ENCODE results near the gene TAX1BP1. TPM values are rescaled to one million over a fixed set of nuclear protein-coding genes. Genes with fewer than 3 reads are reported as not detected.

TAX1BP1 gene
- total RNA-seq, 3 donors from 2014 or later: 105 to 156 (median 110) TPM

- Histone ChIP-seq H3K27me3 (no peaks in the 10 kb centered on the region), H3K4me1 (no peaks in the 10 kb centered on the region), H3K27ac (no peak overlapping the region), H3K9me3 (no peaks in the 10 kb centered on the region), H3K4me3 (no peak overlapping the region), H3K36me3 (no peaks in the 10 kb centered on the region)
- intact Hi-C loops (cut with DNase I; ENCODE audit: low total_unique reads): no loop called here
- no peak for TF ChIP-seq POLR2AphosphoS5 (IDR thresholded peaks at IDR 0.05)
- TF ChIP-seq CTCF (IDR thresholded peaks at IDR 0.05): no peak
- TF ChIP-seq POLR2A (IDR thresholded peaks at IDR 0.05): no peak
- DNase-seq (ENCODE audit: low spot score in 2 of 2): no peak
Observed at GRCh38 chr7:27756298-27756697, 16.3 kb downstream of the TAX1BP1 start.

GRCh38 chr7:27759491-27759890 lies 19.5 kb downstream of the TAX1BP1 start:
- Histone ChIP-seq H3K4me1 (no peaks in the 10 kb centered on the region), H3K9me3 (no peaks in the 10 kb centered on the region), H3K27me3 (no peaks in the 10 kb centered on the region), H3K36me3 (no peaks in the 10 kb centered on the region), H3K4me3 (no peak overlapping the region), H3K27ac (no peak overlapping the region)
- DNase-seq (ENCODE audit: low spot score in 2 of 2): no peak
- TF ChIP-seq POLR2A (IDR thresholded peaks at IDR 0.05): no peak
- no peak for TF ChIP-seq POLR2AphosphoS5 (IDR thresholded peaks at IDR 0.05)
- TF ChIP-seq CTCF (IDR thresholded peaks at IDR 0.05): no peak
- intact Hi-C loops (cut with DNase I; ENCODE audit: low total_unique reads): no loop called here

DNA sequence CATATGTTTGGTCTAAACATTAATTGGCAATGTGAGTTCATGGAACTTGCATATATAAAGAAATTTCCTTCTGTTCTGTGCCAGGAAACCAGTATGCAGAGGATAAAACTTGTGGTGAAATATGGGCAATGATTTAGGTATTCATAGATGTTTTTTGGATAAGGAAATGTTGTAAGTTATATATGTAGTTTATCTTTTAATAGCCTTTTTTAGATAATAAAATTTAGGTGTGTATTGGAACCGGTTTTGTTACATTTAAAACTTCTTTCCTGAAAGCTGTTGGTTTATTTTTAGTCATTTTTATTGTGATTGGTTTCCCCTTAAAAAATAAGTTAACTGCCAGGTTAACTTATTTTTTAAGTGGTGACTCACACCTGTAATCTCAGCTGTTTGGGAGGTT lies 22.1 kb downstream of the TAX1BP1 start:
- no peaks in the 10 kb centered on the region for H3K27me3 ChIP-seq
- H3K4me3 ChIP-seq: no peak overlapping the region
- H3K4me1 ChIP-seq: no peaks in the 10 kb centered on the region
- DNase-seq (ENCODE audit: low spot score in 2 of 2): no peak
- TF ChIP-seq CTCF (IDR thresholded peaks at IDR 0.05) (no peak), POLR2A (IDR thresholded peaks at IDR 0.05) (no peak), POLR2AphosphoS5 (IDR thresholded peaks at IDR 0.05) (no peak)
- H3K9me3 ChIP-seq: no peaks in the 10 kb centered on the region
- H3K27ac ChIP-seq: no peak overlapping the region
- intact Hi-C loops (cut with DNase I; ENCODE audit: low total_unique reads): no loop called here
- H3K36me3 ChIP-seq: no peaks in the 10 kb centered on the region

GRCh38 chr7:27763983-27764508 lies 24.1 kb downstream of the TAX1BP1 start:
- Histone ChIP-seq H3K4me3 (no peak overlapping the region), H3K9me3 (no peaks in the 10 kb centered on the region), H3K4me1 (no peaks in the 10 kb centered on the region), H3K27me3 (no peaks in the 10 kb centered on the region), H3K27ac (no peak overlapping the region), H3K36me3 (no peaks in the 10 kb centered on the region)
- TF ChIP-seq POLR2AphosphoS5 (IDR thresholded peaks at IDR 0.05) (no peak), CTCF (IDR thresholded peaks at IDR 0.05) (no peak), POLR2A (IDR thresholded peaks at IDR 0.05) (no peak)
- no peak for DNase-seq (ENCODE audit: low spot score in 2 of 2)
- intact Hi-C loops (cut with DNase I; ENCODE audit: low total_unique reads): no loop called here

DNA sequence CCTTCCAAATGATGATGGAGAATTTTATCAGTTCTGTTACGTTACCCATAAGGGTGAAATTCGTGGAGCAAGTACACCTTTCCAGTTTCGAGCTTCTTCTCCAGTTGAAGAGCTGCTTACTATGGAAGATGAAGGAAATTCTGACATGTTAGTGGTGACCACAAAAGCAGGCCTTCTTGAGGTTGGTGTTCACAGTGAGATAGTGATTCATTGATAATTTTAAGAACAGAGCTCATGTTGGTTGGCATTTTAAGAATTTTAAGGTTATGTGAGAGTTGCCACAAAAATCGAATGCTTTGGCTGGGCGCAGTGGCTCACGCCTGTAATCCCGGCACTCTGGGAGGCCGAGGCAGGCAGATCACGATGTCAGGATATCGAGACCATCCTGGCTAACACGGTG lies 25.9 kb downstream of the TAX1BP1 start:
- H3K9me3 ChIP-seq: no peaks in the 10 kb centered on the region
- no peaks in the 10 kb centered on the region for H3K27me3 ChIP-seq
- no peaks in the 10 kb centered on the region for H3K36me3 ChIP-seq
- no peak overlapping the region for H3K4me3 ChIP-seq
- TF ChIP-seq POLR2AphosphoS5 (IDR thresholded peaks at IDR 0.05) (no peak), CTCF (IDR thresholded peaks at IDR 0.05) (no peak), POLR2A (IDR thresholded peaks at IDR 0.05) (no peak)
- no peak for DNase-seq (ENCODE audit: low spot score in 2 of 2)
- H3K4me1 ChIP-seq: no peaks in the 10 kb centered on the region
- intact Hi-C loops (cut with DNase I; ENCODE audit: low total_unique reads): no loop called here
- no peak overlapping the region for H3K27ac ChIP-seq

Measured in breast epithelium (tissue), 4 donors.